ENCODE measurements around the gene COL6A2.

GRCh38 chr21:46122758-46123683, 25.1 kb downstream of the COL6A2 start:
- TF ChIP-seq CTCF (conservative IDR thresholded peaks at IDR 0.05; ENCODE audit: low read depth, low read length) (no peak), SMC3 (IDR thresholded peaks at IDR 0.05; ENCODE audit: low read depth, low read length) (no peak), USF2 (IDR thresholded peaks at IDR 0.05; ENCODE audit: low read depth, low read length) (no peak), POLR2A (IDR thresholded peaks at IDR 0.05; ENCODE audit: low read depth, low read length) (no peak), MAFK (IDR thresholded peaks at IDR 0.05; ENCODE audit: low read depth, low read length) (no peak), RCOR1 (IDR thresholded peaks at IDR 0.05; ENCODE audit: insufficient replicate concordance, low read length) (no peak), NFE2L2 (IDR thresholded peaks at IDR 0.05; ENCODE audit: low read depth, low read length) (no peak), RAD21 (IDR thresholded peaks at IDR 0.05; ENCODE audit: low read length) (no peak), CEBPB (IDR thresholded peaks at IDR 0.05; ENCODE audit: low read depth, low read length) (no peak), RFX5 (IDR thresholded peaks at IDR 0.05; ENCODE audit: low read depth, low read length) (no peak), ELK1 (IDR thresholded peaks at IDR 0.05; ENCODE audit: borderline replicate concordance, low read depth, low read length) (no peak)
